BJ (cell line): ENCODE data around the gene TMCO2. TPM values are rescaled to one million over a fixed set of nuclear protein-coding genes. Genes with fewer than 3 reads are reported as not detected.

Source experiments
- CTCF ChIA-PET: fragments of 350-600 bp; formaldehyde crosslinking; extraction: SDS; loops from one replicate; lab custom pipeline; 2021; ENCODE audit warnings: antibody characterized with exemption, inconsistent platforms; lab: Yijun Ruan, JAX
- POLR2A ChIA-PET: fragments of 300-600 bp; sonication (Branson Sonifier 250); formaldehyde crosslinking; extraction: SDS; loops from one replicate; lab custom pipeline; 2021; ENCODE audit warnings: antibody characterized with exemption; lab: Charles Lee
- DNase-seq: peaks from one replicate; pipeline ENCODE4 v3.0.0-alpha.2; 2011; ENCODE audit warnings: low read depth
- H3K27me3 ChIP-seq: 2 replicates; pipeline ENCODE4 v1.6.0; 2011; ENCODE audit warnings: low read length; ENCODE audit not compliant: control insufficient read depth, insufficient read depth
- H3K36me3 ChIP-seq: 2 replicates; pipeline ENCODE4 v1.5.1; 2011; ENCODE audit warnings: low read length; ENCODE audit not compliant: control insufficient read depth, insufficient read depth
- H3K4me3 ChIP-seq: 2 replicates; pipeline ENCODE4 v1.5.1; 2011; ENCODE audit warnings: low read depth, mild to moderate bottlenecking, control low read depth, low read length
- CTCF ChIP-seq: IDR thresholded peaks from 2 replicates; pipeline ENCODE4 v1.5.1; 2011; ENCODE audit warnings: low read depth, mild to moderate bottlenecking, control low read depth, inconsistent platforms, low read length, moderate library complexity; ENCODE audit not compliant: insufficient read depth
- polyA plus RNA-seq: library from polyadenylated mRNA; depleted of rRNA; stranded (reverse); fragments of >200 nt; gene quantifications from 2 replicates; pipeline ENCODE4 v1.2.3, GENCODE V29; 2011

Gene TMCO2
- polyA plus RNA-seq, 1 experiment: not detected

- DNase-seq: peak; percentile 6
These were observed 9.6 kb downstream of the TMCO2 start for GRCh38 chr1:40257313-40257687.

GRCh38 chr1:40257688-40258444 is 10.1 kb downstream of the TMCO2 start, which contains the start of gene ZMPSTE24:
Gene ZMPSTE24, plus strand, starts transcription at chr1:40258236. Its CDS starts 36 bp downstream, at chr1:40258272.
- CTCF ChIA-PET: interaction anchor here (0.6 to 1.1 kb wide), 2 partner anchors 10 to 114 kb away, joined by 3 read pairs; partner anchors contain the start of gene TMCO2
- peak within 1 kb of the TSS; percentile 87 for H3K4me3 ChIP-seq
- no peak for TF ChIP-seq CTCF
- H3K36me3 ChIP-seq: peaks cover 6% of the 10 kb centered on the region
- DNase-seq: peak; percentile 68
- POLR2A ChIA-PET: interaction anchor here (0.6 kb wide), 1 partner anchor 9 kb away, joined by 5 read pairs; no protein-coding TSS in a partner anchor
- no peaks in the 10 kb centered on the region for H3K27me3 ChIP-seq

More at GRCh38 chr1:40257313-40257687, 9.6 kb downstream of the TMCO2 start:
- peaks cover 3% of the 10 kb centered on the region for H3K36me3 ChIP-seq
- H3K4me3 ChIP-seq: peak overlapping the region; percentile 87
- no peaks in the 10 kb centered on the region for H3K27me3 ChIP-seq
- ChIA-PET CTCF (interaction anchor here (0.6 to 1.1 kb wide), 2 partner anchors 10 to 113 kb away, joined by 3 read pairs; partner anchors contain the start of gene TMCO2), POLR2A (interaction anchor here (0.6 kb wide), 1 partner anchor 9 kb away, joined by 5 read pairs; no protein-coding TSS in a partner anchor)
- TF ChIP-seq CTCF: no peak

- H3K27me3 ChIP-seq: no peaks in the 10 kb centered on the region
- no peak for TF ChIP-seq CTCF
- H3K4me3 ChIP-seq: peak overlapping the region; percentile 87
- no peak for DNase-seq
- H3K36me3 ChIP-seq: peaks cover 6% of the 10 kb centered on the region
- CTCF ChIA-PET: no interaction called here
- POLR2A ChIA-PET: no interaction called here
These were observed 10.7 kb downstream of the TMCO2 start for GRCh38 chr1:40258445-40258769.

- peaks cover 12% of the 10 kb centered on the region for H3K36me3 ChIP-seq
- no peak for TF ChIP-seq CTCF
- H3K4me3 ChIP-seq: no peak overlapping the region
- DNase-seq: no peak
- ChIA-PET CTCF (interaction anchor here (2.2 kb wide), 1 partner anchor 140 kb away, joined by 4 read pairs; no protein-coding TSS in a partner anchor), POLR2A (no interaction called here)
- no peaks in the 10 kb centered on the region for H3K27me3 ChIP-seq
These were observed 16.6 kb downstream of the TMCO2 start for GRCh38 chr1:40264354-40264781.

GRCh38 chr1:40265298-40265697 is 17.6 kb downstream of the TMCO2 start:
- no peak overlapping the region for H3K4me3 ChIP-seq
- ChIA-PET CTCF (interaction anchor here (2.2 kb wide), 1 partner anchor 139 kb away, joined by 4 read pairs; no protein-coding TSS in a partner anchor), POLR2A (no interaction called here)
- peaks cover 12% of the 10 kb centered on the region for H3K36me3 ChIP-seq
- DNase-seq: no peak
- H3K27me3 ChIP-seq: no peaks in the 10 kb centered on the region
- TF ChIP-seq CTCF: no peak
